Frontal cortex (tissue), 4 donors: ENCODE measurements around the gene STRA6. TPM values are rescaled to one million over a fixed set of nuclear protein-coding genes. Genes with fewer than 3 reads are reported as not detected.

Experiments
- DNase-seq, 2 donors: peaks; one replicate each; pipeline ENCODE4 v3.0.0; 2012; ENCODE audit warnings: low spot score in 2 of 2
- FAIRE-seq: peaks from 2 replicates; lab custom pipeline; 2012; peaks lifted over from hg19 to GRCh38; lab: Jason Lieb, UNC
- total RNA-seq: library from RNA; depleted of rRNA; stranded (reverse); fragments of >200 nt; gene quantifications from one replicate; pipeline ENCODE4 v1.2.3, GENCODE V29; 2014
- donor health status: control.
- donor health status: control.
- donor health status: control.

Gene STRA6
- total RNA-seq, 1 donor from 2014 or later: 3.7 TPM

GRCh38 chr15:74185710-74186348 lies 16.8 kb downstream of the STRA6 start:
- FAIRE-seq: no peak

DNA sequence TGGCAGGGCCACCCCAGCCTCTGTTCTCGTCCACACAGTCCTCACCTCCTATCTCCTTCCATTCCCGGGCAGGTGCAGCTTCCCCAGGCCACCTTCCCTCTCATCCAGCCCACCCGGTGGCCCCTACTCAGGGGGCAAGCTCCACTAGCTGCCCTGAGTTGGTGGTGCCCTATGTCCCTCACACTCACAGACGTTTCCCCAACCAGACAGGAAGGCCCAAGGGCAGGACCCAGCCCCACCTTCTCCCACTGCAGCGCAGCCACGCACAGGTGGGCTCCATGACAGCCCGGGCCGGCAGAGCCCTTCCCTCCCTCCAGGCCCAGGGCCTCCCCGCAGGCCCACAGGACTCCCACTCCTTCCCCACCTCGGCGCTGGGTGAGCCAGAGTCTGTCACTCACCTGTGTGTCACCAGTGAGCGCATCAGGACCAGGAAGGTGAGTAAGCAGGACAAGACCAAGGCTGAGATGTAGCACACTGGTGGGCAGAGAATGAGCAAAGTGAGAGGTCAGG lies 17.9 kb downstream of the STRA6 start:
- no peak for DNase-seq
- FAIRE-seq: no peak

More at GRCh38 chr15:74185710-74186348, 16.8 kb downstream of the STRA6 start:
- DNase-seq: no peak

- FAIRE-seq: no peak
- DNase-seq: no peak
These were observed 20.5 kb downstream of the STRA6 start for GRCh38 chr15:74182131-74182530.

DNA sequence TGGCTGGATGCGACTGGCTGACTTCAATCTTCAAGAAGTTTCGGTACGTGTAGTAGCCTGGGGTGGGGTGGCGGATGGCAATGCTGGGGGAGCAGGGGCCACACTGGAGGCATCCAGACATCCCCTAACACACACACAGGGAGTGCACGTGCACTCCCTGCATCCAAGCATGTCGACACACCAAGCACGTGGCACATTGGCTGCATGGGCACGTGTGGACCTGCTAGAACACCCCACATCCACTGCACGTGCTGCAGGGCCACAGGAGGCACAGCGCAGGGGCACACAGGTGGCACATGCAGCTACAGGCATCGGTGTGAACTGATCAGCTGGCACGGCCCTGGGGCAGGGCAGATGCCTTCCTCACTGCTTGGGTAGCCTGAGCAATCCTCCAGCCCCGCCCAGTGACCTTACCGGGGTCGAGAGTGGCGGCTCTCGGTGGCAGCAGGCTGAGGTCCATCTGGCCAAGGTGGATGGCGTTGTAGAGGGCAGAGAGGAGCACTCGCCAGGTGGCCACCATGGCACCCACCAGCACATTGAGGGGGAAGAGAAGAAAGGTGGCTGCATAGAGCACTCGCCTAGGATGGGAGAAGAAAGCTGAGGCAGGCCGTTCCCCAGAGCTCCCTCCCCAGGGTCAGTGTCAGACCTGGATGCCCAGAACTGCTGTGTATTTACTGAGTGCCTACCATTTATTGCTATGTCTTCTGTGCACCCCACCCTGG lies 21.5 kb downstream of the STRA6 start:
- DNase-seq (no peak), FAIRE-seq (no peak)

GRCh38 chr15:74179983-74180880 lies 22.4 kb downstream of the STRA6 start:
- DNase-seq (no peak), FAIRE-seq (no peak)

DNA sequence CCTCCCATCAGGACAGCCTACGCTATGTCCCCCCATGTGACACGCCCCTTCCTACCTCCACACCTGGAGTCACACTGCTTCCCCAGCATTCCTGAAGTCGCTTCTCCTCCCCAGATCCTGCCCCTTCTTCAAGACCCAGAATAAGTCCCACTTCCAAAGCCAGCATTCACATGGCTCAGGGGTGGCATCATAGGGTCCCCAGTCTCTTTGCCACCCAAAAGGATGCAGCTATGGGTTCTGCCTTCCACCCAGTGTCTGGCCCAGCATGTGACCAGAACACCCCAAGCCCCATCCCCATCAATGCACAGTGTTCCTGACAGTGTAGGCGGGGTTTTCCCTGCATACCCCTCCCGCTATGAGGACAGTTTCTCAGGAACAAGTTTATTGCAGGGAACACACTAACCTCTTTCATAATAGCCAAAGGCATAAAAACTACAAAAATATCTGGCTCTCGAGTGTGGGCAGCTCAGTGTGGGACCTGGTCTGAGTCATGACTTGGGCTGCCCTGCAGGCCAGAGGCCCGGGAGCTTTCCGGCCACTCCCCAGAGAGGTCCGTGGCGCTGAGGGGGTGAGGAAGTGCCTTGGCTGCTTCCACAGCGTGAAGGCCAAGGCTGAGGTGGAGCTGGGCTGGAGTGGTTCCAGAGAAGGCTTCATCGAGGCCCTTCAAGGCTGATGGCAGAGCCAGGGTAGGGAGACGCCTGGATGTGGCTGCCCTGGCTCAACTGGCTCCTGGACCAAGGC lies 23.3 kb downstream of the STRA6 start:
- FAIRE-seq: no peak
- DNase-seq: peak in 1 of 2 donors; percentile 70

GRCh38 chr15:74178326-74179100 lies 24.1 kb downstream of the STRA6 start:
- FAIRE-seq (no peak), DNase-seq (no peak)

- no peak for FAIRE-seq
- DNase-seq: no peak
These were observed 26.0 kb downstream of the STRA6 start for GRCh38 chr15:74176262-74177214.

GRCh38 chr15:74175271-74176191 lies 27.1 kb downstream of the STRA6 start:
- no peak for DNase-seq
- no peak for FAIRE-seq

GRCh38 chr15:74174958-74175253 lies 27.7 kb downstream of the STRA6 start:
- no peak for FAIRE-seq
- no peak for DNase-seq

DNA sequence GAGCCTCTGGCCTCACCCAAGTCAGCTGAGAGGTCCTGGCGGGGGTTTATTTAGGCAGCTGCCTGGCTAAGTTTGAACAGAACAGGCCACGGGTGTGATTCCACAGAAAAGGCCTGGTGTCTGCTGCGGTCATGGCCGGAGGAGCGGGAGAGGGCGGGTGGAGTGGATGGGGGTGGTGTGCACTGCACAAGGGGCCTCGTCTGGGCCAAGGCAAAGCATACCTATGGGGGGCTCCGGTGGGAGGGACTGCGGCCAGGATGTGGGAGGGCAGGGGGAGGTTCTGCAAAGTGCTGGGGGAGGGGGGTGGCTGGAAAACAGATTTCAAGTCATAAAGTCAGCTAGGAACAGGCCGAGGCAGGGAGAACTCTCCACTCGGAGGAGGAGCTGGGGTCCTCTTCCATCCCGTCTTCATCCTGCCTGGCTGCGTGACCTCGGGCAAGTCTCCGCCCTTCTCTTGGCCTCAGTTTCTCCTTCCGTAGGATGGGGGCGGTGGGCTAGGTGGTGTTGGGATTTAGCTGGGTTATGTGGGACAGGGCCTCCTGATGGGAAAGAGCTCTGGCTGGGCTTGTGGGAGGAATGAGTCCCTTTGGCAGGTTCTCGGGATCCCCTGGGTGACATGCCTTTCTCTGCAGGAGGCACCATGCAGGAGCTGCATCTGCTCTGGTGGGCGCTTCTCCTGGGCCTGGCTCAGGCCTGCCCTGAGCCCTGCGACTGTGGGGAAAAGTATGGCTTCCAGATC lies 28.2 kb downstream of the STRA6 start:
- FAIRE-seq (no peak), DNase-seq (no peak)

DNA sequence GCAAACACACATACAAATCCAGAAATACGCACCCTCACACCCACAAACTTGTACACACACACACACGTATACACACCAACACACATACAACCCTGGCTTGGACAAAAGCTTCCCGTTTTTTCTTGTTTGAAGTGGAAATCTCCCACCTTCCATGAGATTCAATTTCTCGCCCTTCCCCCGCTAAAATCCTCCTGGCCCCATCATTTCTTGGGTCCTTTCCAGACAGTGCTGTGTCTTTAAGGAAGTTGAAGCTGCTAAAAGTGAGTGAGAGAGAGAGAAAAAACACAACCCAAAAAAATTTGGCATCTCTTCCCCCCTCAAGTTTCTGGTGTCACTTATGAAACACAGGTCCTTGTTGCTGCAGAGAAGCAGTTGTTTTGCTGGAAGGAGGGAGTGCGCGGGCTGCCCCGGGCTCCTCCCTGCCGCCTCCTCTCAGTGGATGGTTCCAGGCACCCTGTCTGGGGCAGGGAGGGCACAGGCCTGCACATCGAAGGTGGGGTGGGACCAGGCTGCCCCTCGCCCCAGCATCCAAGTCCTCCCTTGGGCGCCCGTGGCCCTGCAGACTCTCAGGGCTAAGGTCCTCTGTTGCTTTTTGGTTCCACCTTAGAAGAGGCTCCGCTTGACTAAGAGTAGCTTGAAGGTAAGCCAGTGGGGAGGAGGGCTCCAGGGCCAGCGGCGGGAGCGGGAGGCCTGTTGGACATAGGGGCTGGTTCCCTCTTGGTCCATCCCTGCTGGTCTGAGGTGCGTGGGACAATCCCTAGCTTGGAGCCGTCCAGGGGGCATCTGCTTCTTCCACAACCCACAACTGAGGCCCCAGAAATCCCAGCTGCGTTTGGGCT lies 29.0 kb downstream of the STRA6 start, which contains the start of gene ISLR:
ISLR (plus strand) TSS at position 331 of the 839 bp plus-strand sequence. CDS start 1,149 bp downstream, outside the sequence.
- DNase-seq: no peak
- FAIRE-seq: no peak

DNA sequence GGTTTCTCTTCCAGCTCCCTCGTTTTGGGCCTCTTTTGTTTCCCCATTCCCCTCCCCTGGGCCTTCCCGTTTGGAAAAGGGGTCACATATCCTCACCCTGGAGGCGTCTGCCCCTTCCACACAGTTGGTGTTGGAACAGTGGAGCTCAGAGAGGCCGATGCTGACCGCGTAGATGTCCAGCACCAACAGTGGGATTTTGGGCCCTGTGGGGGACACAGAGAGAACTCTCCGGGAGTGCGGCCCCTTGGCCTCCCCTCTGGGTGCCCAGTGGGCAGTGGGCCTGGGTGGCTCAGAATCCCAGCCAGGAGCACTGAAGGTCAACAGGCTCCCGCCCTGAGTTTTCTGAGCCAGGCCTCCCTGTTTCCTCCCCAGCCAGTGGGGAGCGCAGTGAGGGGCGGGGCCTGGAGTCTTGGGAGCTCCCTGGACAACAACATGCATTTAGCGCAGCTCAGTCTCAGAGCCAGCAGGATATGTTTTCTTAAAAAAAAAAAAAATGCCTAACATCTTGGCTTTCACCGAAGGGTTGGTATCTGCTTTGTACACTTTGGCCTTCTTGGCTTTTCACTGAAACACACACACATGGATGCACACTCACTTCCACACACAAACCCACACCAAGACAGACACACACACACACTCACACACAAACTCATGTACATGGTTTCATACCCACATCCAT lies 29.7 kb downstream of the STRA6 start:
- no peak for FAIRE-seq
- no peak for DNase-seq

- FAIRE-seq (no peak), DNase-seq (no peak)
These were observed 30.5 kb downstream of the STRA6 start for GRCh38 chr15:74171965-74172541.
